GM19324 (cell line): Measurements from ENCODE around the gene CRYBA1.
"Not testable (repeated sequence)": the region's sequence is repeated elsewhere in the genome, so short reads cannot be mapped to it uniquely, and the experiment has no call there.

Experiments
- ATAC-seq: cut with Tn5 transposase; IDR thresholded peaks from one replicate; pipeline ENCODE4 v1.9.1; 2021; ENCODE audit warnings: mild to moderate bottlenecking, moderate library complexity; ENCODE audit not compliant: unreplicated experiment, low FRiP score

Gene CRYBA1

GRCh38 chr17:29237476-29238132 is 9.1 kb upstream of the CRYBA1 start:
- ATAC-seq = no peak

GRCh38 chr17:29238133-29238850 is 8.4 kb upstream of the CRYBA1 start:
- ATAC-seq = no peak

GRCh38 chr17:29240477-29240876 is 6.2 kb upstream of the CRYBA1 start:
- ATAC-seq = no peak

- no peak for ATAC-seq
These were observed 5.4 kb upstream of the CRYBA1 start for GRCh38 chr17:29240968-29241963.

GRCh38 chr17:29242051-29242450 is 4.6 kb upstream of the CRYBA1 start:
- ATAC-seq = no peak

- ATAC-seq = no peak
These were observed 3.9 kb upstream of the CRYBA1 start for GRCh38 chr17:29242790-29243189.

GRCh38 chr17:29243792-29244191 is 2.9 kb upstream of the CRYBA1 start:
- no peak for ATAC-seq

- ATAC-seq = no peak
These were observed 1.3 kb upstream of the CRYBA1 start for GRCh38 chr17:29245401-29245800.

- ATAC-seq = no peak
These were observed 560 bp downstream of the CRYBA1 start for GRCh38 chr17:29247219-29247618.

GRCh38 chr17:29248845-29249244 is 2.2 kb downstream of the CRYBA1 start:
- ATAC-seq = no peak

GRCh38 chr17:29250666-29251065 is 4.0 kb downstream of the CRYBA1 start:
- no peak for ATAC-seq

- ATAC-seq = no peak
These were observed 4.5 kb downstream of the CRYBA1 start for GRCh38 chr17:29251184-29251583.

- ATAC-seq = no peak
These were observed 5.6 kb downstream of the CRYBA1 start for GRCh38 chr17:29252101-29252791.

GRCh38 chr17:29253037-29253436 is 6.4 kb downstream of the CRYBA1 start:
- ATAC-seq = no peak

- no peak for ATAC-seq
These were observed 9.4 kb downstream of the CRYBA1 start for GRCh38 chr17:29255926-29256522.

GRCh38 chr17:29256735-29257466 is 10.2 kb downstream of the CRYBA1 start:
- ATAC-seq = no peak

GRCh38 chr17:29257756-29258155 is 11.1 kb downstream of the CRYBA1 start:
- no peak for ATAC-seq

- no peak for ATAC-seq
These were observed 17.3 kb downstream of the CRYBA1 start for GRCh38 chr17:29263916-29264315.

GRCh38 chr17:29271980-29272379 is 25.3 kb downstream of the CRYBA1 start:
- ATAC-seq = not testable (repeated sequence)
